Colonic mucosa (tissue), 4 donors: ENCODE measurements around the gene MRPL23. TPM values are rescaled to one million over a fixed set of nuclear protein-coding genes. Genes with fewer than 3 reads are reported as not detected.
A peak's percentile ranks its signal among the peaks of the same experiment; 100 is the strongest.

Experiments used
- DNase-seq: peaks from one replicate; pipeline ENCODE4 v3.0.0-alpha.2; 2020
- H3K27ac ChIP-seq: fragments of 200-600 bp; one replicate; pipeline ENCODE4 v1.8.0; 2021
- H3K27me3 ChIP-seq: fragments of 200-600 bp; one replicate; pipeline ENCODE4 v1.8.0; 2021
- H3K36me3 ChIP-seq: fragments of 200-600 bp; one replicate; pipeline ENCODE4 v1.8.0; 2021
- H3K4me1 ChIP-seq: fragments of 200-600 bp; one replicate; pipeline ENCODE4 v1.8.0; 2021; ENCODE audit warnings: mild to moderate bottlenecking
- H3K4me3 ChIP-seq: fragments of 200-600 bp; one replicate; pipeline ENCODE4 v1.8.0; 2021
- H3K9ac ChIP-seq, 2 donors: one replicate each; pipeline ENCODE4 v1.7.0; 2013; ENCODE audit warnings: control low read depth in 2 of 2, low read depth in 2 of 2, low read length in 2 of 2
- H3K9me3 ChIP-seq: fragments of 200-600 bp; one replicate; pipeline ENCODE4 v1.8.0; 2021
- intact Hi-C: fragments of 100-400 bp; cut with DNase I; formaldehyde crosslinking; loops from one replicate; pipeline ENCODE4 v1.14.1; 2022
- total RNA-seq, 2 donors: library from RNA; stranded (reverse); fragmentation: NEBNext Ultra II Directional in 1 of 2; extraction: Animal tissue kit (Norgen Biotek cat#: 25700) in 1 of 2; gene quantifications; one replicate each; pipeline ENCODE4 v1.2.1, GENCODE V29; 2021
- TF ChIP-seq, protein P1 (sequence below): fragments of 200-600 bp; IDR thresholded peaks from one replicate; pipeline ENCODE4 v1.8.0; 2022; ENCODE audit warnings: antibody characterized with exemption, mild to moderate bottlenecking
- donor health status: healthy.
- donor health status: DM: no; HTN: no; CAD: no.
- donor health status: DM: no; HTN: no; CAD: no.

Gene MRPL23
- total RNA-seq, 2 donors from 2014 or later: 89.4 to 140 TPM

DNA sequence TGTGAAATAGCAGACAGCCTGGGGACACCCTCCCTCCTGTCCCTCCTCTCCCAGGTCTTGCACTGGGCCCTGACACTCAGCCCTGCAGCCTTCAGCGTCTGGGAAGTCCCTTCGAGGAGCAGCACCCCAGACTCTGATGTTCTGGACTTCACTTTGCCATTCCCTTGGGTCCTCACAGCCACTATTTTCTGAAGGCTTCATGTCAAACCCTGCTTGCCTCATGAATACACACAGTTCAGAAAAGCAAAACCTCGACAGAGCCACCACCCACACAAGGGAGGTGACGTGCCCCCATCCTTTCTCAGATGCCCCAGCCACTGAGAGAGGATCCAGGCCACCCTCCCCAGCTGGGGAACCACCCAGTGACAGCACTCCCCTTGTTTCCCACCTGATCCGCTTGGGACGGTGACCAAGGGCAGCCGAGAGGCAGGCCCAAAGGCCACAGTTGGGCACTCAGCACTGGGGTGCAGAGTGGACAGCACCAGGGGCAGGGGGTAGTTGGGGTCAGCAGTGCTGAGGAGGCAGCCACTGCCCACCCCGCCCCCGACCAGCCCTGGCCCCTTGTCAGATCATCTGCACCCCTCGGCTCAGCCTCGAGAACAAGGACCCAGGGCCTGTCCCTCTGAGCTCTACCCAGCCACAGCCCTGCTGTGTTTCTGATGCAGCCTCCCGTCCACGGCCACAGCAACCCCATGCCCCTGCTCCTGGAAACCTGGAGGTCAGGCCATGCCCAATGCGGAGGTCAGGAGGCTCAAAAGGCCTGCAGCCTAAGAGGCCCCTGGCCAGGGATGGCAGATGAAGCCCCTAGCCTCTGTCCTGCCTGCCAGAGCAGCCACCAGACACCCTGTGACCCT is 30.8 kb upstream of the MRPL23 start:
- no peak for DNase-seq
- no peaks in the 10 kb centered on the region for H3K4me1 ChIP-seq
- H3K4me3 ChIP-seq: no peak overlapping the region
- no peaks in the 10 kb centered on the region for H3K36me3 ChIP-seq
- H3K9me3 ChIP-seq: no peaks in the 10 kb centered on the region
- no peak overlapping the region for H3K9ac ChIP-seq
- TF ChIP-seq, protein P1, sequence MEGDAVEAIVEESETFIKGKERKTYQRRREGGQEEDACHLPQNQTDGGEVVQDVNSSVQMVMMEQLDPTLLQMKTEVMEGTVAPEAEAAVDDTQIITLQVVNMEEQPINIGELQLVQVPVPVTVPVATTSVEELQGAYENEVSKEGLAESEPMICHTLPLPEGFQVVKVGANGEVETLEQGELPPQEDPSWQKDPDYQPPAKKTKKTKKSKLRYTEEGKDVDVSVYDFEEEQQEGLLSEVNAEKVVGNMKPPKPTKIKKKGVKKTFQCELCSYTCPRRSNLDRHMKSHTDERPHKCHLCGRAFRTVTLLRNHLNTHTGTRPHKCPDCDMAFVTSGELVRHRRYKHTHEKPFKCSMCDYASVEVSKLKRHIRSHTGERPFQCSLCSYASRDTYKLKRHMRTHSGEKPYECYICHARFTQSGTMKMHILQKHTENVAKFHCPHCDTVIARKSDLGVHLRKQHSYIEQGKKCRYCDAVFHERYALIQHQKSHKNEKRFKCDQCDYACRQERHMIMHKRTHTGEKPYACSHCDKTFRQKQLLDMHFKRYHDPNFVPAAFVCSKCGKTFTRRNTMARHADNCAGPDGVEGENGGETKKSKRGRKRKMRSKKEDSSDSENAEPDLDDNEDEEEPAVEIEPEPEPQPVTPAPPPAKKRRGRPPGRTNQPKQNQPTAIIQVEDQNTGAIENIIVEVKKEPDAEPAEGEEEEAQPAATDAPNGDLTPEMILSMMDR: no peak
- H3K27me3 ChIP-seq: no peaks in the 10 kb centered on the region
- no peak overlapping the region for H3K27ac ChIP-seq
- intact Hi-C loops: no loop called here

DNA sequence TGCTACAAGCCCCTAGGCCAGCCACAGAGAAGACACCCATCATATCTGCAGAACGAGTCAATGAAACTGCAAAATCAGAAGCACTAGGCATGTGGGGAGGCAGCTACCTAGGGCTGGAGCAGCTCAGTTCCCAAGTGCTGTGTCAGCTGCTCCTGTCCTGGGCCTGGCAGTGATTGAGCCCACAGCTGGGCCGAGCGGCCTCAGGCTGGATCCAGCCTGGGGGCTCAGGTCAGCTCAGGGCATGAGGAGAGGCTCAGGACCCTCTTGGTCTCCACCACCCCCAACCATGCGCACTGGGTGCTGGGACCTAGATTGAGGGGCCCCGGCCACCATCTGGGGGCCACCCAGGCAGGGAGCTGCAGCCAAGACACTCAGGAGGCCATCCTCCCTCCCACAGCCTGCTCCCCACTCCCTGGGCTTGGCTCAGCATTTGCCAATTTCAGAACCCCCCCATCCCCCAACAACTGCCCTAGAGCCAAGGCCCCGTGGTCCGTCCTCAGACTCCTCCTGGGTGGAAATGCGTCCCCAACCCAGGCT is 30.1 kb upstream of the MRPL23 start:
- no peaks in the 10 kb centered on the region for H3K9me3 ChIP-seq
- H3K27me3 ChIP-seq: no peaks in the 10 kb centered on the region
- H3K4me1 ChIP-seq: no peaks in the 10 kb centered on the region
- H3K27ac ChIP-seq: no peak overlapping the region
- intact Hi-C loops: loop anchor here (1.0 kb wide), 1 partner anchor 24 kb away; no protein-coding TSS in a partner anchor
- no peaks in the 10 kb centered on the region for H3K36me3 ChIP-seq
- no peak overlapping the region for H3K9ac ChIP-seq
- H3K4me3 ChIP-seq: no peak overlapping the region
- no peak for DNase-seq
- TF ChIP-seq, protein P1: no peak

DNA sequence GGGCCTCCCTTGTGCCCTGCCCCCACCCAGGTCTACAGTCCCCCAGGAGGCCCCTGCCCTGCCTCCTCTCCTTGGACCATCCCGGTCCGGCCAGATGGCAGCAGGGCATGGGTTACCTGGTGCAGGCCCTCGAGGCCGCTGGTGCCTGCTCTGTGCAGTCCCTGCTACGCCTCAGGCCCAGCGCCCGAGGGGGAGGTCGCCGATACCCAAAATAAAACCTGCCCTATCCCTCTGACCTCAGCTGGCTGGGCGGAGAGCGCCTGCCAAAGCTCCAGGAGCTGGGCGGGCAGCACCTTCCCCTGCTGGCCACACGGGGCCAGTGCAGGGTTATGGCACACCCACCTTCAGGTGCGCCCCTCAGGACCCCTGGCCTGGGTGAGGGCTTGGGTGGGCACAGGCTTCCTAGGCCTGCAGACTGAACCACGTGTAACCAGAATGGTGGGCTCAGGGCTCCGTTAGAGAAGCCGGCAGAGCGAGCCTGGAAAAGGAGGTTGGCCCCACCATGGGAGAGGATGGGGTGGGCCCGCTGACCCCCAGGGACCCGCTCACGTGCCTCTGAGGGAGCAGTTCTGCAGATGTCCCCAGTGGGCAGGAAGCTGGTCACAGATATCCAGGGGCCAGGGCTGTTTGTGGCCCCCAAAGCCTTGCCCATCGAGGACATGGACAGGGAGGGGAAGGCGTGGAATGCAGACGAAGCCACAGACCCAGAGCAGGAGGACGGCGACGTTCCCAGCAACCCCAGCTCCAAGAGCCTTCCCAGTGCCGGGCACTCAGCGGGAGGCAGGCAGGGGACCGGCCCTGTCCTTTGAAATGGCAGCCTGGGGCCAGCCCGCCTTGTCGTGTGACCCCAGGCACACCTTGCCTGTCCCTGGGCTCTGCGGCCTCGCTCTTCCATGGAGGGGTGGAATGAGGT is 29.4 kb upstream of the MRPL23 start:
- H3K9ac ChIP-seq: no peak overlapping the region
- intact Hi-C loops: loop anchor here (1.0 kb wide), 1 partner anchor 24 kb away; no protein-coding TSS in a partner anchor
- H3K4me3 ChIP-seq: no peak overlapping the region
- no peak overlapping the region for H3K27ac ChIP-seq
- TF ChIP-seq, protein P1: peak; percentile 33
- H3K36me3 ChIP-seq: no peaks in the 10 kb centered on the region
- no peaks in the 10 kb centered on the region for H3K4me1 ChIP-seq
- no peaks in the 10 kb centered on the region for H3K27me3 ChIP-seq
- no peaks in the 10 kb centered on the region for H3K9me3 ChIP-seq
- no peak for DNase-seq

DNA sequence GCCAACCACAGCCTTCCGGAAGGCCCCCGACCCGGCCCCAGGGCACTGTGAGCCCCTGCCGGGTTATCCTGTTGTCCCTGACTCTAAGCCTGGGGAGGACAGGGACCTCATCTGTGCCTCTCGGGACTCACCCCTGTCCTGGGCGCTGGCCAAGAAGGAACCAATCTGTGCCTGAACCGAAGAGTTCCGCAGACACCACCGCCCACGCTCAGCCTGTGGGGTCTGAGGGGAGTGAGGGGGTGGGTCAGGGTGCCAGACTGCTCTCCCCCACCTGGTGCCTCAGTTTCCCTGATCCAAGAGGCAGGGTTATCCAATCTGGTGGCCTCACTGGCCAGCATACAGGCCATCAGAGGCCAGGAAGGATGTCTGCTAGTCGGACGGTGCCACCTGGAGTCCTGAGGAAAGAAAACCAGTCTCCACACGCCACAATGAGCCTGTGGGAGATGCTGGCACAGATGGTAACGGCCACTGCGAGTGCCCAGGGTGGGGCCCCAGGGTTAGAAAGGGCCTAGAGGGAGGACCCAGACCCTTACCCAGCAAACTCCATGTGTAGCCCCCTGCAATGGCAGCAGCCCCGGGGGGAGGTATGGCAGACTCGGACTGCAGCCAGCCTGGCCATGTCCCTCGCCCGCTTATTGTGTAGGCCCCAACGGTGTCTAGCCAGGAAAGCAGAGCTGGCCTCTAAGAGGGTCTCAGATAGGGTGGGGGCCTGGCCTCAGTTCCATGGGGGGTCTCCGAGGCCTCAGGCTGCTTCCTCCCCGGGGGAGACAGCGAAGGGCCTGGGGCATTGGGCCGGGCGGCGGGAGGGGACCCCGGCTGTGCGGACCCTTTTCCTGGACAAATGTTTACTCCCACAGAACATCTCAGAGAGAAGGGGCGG is 28.5 kb upstream of the MRPL23 start:
- Histone ChIP-seq H3K27ac (no peak overlapping the region), H3K9me3 (no peaks in the 10 kb centered on the region), H3K27me3 (no peaks in the 10 kb centered on the region), H3K4me1 (no peaks in the 10 kb centered on the region), H3K36me3 (no peaks in the 10 kb centered on the region), H3K4me3 (no peak overlapping the region), H3K9ac (no peak overlapping the region)
- TF ChIP-seq, protein P1: no peak
- intact Hi-C loops: no loop called here
- DNase-seq: no peak
